OCI-M2 (cell line): ENCODE results near the gene TIGD3.

Experiments
- DNase-seq: peaks from one replicate; lab custom pipeline; 2025; ENCODE audit not compliant: unreplicated experiment; lab: John Stamatoyannopoulos, UW

Gene TIGD3

GRCh38 chr11:65404638-65405339 is 50.2 kb downstream of the TIGD3 start:
- DNase-seq: no peak
